Pons (tissue), 1 donor: ENCODE measurements around the gene ST3GAL3.

Experiments used
- DNase-seq: peaks from one replicate; pipeline ENCODE4 v3.0.0-alpha.2; 2016; ENCODE audit warnings: low spot score

ST3GAL3 gene

DNA sequence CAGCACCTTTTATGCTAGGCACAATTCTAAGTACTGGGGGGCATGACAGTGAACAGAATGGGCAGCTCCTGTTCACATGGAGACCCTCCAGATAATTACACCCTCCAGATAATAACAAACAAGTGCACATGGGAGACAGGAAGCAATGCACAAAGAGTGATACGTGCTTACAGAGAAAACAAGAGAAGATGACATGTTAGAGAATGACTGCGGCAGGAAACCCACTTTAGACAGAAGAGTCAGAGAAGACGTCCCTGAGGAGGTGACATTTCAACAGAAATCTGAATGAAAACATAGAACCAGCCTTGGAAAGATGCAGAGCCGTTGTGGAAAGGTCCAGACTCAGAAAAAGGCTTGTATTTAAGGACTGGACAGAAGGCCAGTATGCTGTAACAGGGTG lies 171.5 kb downstream of the ST3GAL3 start:
- DNase-seq, result no peak

DNA sequence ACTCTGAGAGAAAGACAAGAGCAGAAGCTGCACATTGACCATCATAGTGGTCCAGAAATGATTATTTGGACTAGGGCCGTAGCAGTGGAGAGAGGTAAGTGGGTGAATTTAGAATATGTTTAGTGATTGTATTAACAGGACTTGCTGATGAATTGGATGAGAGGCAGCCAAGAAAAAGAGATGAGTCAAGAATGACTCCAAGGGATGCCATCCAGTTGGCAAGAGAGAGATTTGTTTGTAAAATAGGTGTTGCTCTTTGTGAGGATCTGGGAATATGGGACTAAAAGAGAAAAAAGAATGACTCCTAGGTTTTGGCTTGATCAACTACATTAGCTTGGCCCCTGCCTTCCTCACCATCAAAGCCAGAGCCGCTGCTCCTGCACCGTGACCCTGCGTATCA lies 172.1 kb downstream of the ST3GAL3 start:
- DNase-seq, result peak; percentile 31

DNA sequence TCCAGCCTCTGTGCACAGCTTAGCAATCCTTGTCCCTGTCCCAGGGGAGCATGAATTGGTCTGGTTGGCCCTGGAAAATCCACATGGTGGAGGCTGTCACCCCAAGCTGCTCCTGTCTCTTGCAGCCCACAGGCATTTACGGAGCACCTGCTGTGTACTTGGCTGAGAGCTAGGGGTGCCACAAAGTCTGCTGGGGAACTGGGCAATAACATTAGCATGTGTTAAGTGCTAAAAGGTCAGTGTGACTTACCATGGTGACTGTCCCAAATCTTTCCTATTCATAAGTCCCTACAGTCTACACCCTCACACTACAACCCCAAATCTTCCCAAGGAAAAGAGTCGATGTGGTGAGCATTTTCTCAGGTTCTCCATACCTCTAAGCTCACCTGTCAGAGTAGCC lies 172.7 kb downstream of the ST3GAL3 start:
- no peak for DNase-seq

DNA sequence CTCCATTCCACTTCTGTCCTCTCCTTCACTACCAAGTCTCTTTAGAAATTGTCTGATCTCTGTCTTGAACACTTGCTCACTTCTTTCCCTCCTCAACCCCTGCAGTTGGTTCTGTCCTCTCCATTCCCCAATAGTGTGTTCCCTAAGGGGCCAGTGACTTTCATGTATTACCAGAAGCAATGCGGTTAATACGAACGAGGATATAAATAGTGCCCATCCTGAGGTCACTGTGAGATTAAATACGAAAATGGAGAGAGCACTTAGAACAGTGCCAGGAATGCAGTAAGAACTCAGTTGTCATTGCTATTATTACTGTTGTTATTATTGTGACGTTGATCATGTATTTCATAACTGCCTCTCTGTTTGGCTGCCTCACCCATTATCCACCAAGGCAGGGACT lies 173.3 kb downstream of the ST3GAL3 start:
- no peak for DNase-seq

DNA sequence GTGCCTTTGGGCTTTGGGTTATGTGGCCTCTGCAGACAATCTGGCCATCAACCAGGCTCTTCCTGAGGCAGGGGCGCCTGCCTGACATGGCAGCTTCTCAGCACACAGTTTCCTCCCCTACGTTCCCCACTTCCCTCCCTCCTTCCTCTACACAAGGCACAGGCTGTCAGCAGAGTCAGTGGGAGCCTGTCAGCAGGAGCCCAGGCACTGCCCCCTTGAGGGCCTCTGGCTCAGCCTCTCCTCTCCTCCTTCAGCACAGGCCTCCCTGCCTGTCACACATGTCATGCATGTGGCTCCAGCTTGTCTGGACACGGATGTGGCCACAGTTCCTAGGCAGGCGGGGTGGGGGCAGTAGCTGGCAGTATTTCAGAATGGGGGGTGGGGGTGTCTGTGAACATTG lies 174.1 kb downstream of the ST3GAL3 start:
- DNase-seq, result no peak

DNA sequence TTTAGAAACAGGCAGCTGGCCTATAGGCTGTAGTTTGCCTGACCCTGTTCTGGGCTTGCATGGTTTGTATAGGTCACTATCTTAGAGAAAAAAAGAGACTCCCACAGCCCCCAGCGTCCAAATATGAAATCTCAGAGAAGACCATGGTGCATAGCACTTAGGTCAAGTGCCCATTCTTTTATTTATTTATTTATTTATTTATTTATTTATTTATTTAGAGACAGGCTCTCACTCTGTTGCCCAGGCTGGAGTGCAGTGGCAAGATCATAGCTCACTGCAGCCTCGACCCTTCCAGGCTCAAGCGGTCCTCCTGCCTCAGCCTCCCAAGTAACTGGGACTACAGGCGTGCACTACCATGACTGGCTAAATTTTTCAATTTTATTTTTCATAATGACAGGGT lies 175.4 kb downstream of the ST3GAL3 start:
- no peak for DNase-seq

DNA sequence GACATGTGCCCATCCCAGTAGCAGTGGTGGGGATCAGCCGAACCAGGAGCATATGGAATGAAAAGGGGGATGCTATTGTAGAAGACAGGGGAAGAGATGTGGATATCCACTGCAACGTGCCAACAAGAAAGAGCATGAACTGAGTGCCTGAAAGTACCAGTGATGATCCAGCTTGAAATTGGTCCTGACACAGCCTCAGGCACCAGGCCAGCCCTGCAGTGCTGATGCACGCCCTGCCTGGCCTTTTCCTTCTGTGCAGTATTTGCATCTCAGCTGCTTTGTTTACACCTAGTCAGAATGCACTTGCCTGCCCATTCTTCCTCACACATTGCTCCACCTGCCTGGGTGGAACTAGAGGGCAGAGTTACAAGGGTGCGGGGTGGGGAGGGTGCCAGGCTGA lies 176.0 kb downstream of the ST3GAL3 start:
- DNase-seq, result no peak

DNA sequence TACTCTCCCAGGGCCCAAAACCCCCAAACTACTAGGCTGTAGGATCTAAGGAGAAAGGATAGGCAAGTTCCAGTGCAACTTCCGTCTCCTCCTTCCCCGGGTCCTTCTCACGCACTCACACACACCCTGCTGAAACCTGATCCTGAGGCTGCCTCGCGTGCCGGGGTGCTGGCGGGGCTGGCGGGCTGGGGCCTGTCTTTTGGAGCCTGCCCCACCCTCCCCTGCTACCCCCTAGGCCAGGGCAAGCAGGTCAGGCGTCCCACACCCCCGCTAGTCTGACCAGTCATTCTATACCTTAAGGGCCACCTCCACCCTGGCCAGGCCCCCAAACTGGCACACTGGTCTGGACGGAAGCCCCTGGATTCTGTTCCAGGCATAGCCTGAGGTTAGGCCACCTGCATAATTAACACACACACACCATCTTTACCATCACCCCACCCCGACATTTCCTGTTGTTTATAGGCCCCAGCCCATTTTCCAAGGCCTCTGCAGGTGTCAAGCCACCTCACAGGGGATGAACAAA lies 178.0 kb downstream of the ST3GAL3 start:
- no peak for DNase-seq

DNA sequence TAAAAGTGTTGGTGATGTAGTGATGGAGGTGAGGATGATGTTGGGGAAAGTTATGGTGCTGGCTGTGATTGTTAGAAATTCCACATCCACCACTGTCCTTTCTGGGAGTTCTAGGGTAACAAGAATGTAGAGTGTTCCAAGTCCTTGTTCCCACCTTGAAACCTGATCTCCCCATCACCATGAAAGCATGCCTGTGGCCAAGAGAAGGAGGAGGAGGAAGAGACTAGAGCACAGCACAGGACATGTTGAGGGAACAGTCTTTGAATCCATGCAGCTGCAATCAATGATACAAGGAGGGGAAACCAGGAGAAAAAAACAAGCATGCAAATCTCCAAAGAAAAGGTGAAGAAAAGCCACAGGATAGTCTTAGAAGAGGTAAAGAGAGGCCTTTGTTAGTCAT lies 180.4 kb downstream of the ST3GAL3 start:
- DNase-seq, result no peak

DNA sequence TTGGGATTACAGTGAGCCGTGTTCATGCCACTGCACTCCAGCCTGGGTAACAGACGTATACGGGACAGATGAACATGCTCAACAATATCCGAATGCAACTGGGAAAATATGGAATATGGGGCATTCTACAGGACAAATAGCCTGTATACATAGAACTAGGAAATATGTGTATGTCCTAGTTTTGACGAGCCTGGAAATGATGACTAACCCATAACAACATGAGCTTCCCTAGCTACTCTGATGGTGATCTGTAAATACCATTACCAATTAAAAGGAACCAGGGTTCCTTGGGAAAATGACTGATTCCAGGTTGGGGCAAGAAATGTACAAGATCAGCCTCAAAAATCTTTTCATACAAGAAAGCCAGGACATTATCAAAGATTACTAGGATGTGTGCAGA lies 183.5 kb downstream of the ST3GAL3 start:
- DNase-seq, result no peak

DNA sequence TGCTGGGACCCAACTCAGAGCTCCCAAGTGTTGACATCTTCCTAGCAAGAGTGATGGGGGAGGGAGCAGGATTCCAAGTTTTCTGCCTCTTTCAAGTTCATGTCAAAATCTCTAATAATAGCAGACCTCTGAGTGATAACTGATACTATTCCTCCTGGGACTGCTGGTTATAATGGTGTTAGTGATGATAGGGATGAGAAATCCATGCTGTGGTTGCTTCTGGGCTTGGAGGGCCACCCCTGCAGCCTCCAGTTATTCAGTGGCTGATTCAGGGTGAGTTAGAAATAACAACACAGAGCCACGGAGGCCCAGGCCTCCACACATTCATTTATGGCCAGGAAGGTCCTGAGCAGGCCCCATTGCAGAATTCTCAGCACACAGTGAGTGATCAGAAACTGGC lies 185.7 kb downstream of the ST3GAL3 start:
- no peak for DNase-seq

DNA sequence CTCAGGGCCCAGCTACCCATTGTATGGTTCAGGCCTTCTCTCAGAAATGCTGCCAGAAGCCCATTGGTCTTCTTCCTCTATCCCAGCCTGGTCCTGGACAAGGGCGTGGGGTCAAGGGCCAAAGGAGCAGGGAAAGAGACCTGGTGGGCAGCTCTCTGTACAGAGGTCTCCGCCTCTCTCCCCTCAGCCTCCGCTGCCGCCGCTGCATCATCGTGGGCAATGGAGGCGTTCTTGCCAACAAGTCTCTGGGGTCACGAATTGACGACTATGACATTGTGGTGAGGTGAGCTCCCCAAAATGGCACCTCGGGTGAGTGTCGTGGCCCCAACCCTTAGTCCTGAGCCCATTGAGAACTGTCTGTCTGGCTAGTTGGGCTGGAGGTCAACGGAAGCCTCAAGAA lies 191.6 kb downstream of the ST3GAL3 start:
- no peak for DNase-seq

DNA sequence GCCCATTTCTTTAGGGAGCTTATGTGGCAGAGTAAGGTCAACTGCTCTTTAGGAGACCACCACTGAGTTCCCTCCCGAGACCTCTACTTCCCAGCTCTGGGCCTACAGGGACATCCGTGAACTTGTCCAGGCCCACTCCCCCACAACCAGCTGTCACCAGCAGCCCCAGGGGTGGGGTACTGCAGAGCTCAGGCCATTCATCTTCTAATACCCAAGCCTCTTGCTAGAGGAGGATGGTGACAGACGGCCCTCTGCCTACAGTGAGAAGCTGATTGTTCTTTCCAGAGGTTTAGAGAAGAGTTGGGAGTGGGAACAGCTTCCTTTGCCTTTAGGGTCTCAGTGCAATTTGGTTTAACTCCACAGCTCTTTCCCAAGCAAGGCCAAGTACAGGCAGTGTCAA lies 193.1 kb downstream of the ST3GAL3 start:
- no peak for DNase-seq

DNA sequence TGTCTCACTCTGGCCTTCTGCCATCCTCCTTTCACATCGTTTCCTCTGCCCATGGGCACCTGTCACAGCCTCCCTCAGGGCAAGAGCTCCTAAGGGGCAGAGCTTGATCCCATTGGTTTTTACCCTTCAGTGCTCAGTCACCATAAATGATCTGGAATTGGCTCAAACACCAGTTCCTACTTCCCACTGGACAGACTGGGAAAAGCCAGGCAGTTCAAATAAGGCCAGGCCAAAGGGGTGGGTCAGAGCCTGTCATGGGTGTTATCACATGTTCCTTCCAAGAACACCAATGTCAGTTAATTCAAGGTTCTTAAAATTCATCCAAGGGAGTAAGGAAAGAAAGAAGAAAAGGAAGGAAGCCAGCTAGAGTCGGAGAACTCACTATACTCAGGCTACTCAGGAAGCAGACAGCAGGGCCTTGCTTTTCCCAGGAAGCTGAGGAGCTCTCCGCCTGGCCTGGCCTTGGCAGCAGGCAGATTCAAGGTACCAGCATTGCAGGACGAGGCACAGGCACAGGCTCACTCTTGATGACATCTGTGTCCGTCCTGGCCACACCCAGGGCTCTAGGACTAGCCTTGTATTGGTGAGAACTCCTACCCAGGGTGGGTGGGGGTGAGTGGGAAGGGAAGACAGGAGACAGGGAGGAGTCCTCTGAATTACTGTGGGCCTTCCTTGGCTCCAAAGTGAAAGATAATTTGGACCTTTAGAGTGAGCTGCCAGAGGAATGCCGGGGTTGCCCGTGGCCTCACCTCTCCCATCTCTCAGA lies 194.0 kb downstream of the ST3GAL3 start:
- no peak for DNase-seq

DNA sequence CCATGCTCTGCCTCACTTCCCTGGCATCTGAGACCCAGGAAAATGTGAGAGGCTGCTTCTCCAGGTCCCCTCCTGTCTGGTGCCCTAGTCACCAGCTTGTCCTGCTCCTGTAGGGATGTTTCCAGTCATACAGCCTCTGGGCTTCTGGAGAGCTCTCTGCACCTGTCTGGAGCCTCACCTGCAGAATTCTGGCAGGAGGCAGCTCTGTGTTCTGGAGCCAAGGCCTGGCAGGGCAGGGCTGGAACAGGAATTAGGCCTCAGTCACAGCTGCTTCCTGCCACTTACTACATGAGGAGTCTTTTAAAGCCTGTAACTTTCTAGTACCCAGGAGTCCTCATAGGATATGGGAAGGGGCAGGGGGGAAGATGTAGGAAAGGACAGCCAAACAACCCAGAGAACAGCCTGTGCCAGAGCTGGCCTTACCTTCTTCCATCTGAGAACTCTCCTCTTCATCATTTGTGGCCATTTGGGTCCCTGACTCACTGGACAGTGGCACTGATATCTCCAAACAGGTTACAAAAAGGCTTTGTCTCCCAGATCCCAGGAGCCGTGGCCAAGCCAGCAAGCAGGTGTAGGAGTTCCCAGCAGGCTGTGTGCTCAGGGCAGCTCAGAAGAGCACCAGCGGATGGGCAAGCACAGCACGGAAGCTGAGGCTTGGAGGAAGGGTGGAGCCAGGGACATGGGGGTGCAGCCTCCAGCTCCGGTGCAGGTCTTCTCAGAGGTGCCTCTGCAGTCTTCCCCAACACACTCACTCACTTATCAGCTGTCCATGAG lies 194.9 kb downstream of the ST3GAL3 start:
- no peak for DNase-seq

DNA sequence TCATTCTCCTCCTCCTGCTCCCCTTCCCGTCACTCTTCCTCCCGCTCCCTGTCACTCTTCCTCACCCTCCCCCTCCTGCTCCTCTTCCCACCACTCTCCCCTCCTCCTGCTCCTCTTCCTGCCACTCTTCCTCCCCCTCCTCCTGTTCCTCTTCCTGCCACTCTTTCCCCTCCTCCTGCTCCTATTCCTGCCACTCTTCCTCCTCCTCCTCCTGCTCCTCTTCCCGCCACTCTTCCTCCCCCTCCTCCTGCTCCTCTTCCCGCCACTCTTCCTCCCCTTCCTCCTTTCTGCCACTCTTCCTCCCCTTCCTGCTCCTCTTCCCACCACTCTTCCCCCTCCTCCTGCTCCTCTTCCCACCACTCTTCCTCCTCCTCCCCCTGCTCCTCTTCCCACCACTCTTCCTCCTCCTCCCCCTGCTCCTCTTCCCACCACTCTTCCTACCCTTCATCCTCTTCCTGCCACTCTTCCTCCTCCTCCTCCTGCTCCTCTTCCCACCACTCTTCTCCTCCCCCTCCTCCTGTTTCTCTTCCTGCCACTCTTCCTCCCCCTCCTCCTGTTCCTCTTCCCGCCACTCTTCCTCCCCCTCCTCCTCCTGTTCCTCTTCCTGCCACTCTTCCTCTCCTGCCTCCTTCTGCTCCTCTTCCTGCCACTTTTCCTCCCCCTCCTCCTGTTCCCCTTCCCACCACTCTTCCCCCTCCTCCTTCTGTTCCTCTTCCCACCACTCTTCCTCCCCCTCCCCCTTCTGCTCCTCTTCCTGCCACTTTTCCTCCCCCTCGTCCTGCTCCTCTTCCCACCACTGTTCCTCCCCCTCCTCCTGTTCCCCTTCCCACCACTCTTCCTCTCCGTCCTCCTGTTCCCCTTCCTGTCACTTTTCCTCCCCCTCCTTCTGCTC lies 197.6 kb downstream of the ST3GAL3 start:
- DNase-seq, result no peak

DNA sequence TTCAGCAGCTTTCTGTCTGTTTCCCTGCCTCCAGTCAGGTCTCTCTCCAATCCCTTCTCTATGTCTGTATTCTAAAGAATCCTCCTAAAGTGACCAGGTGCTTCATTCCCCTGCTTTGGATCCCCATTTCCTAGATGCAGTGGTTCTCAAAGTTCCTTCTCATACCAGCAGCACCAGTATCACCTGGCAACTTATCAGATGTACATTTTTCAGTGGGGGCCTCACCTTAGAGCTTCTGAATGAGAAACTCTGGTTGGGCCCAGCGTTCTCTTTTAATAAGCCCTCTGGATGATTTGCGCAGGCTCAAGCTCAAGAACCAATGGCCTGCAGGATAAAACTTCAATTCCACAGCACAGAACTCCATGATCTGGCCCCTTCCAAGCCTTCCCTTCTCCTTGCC lies 200.9 kb downstream of the ST3GAL3 start:
- no peak for DNase-seq

DNA sequence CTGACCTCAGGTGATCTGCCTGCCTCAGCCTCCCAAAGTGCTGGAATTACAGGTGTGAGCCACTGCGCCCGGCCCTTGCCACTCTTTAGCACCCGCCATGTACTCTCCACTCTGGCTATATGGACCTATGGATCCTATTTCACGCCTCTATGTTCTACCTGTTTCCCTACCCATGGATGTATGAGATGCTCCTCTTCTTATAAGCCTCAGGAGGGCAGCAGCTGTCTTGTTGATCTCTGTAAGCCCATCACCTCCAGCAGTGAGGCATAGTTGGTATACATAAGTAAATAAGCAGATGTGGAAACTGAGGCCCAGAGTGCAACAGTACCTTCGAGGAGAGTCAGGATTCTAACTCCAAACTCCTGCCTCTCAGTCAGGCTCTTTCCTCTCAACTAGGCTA lies 201.5 kb downstream of the ST3GAL3 start:
- DNase-seq, result no peak

DNA sequence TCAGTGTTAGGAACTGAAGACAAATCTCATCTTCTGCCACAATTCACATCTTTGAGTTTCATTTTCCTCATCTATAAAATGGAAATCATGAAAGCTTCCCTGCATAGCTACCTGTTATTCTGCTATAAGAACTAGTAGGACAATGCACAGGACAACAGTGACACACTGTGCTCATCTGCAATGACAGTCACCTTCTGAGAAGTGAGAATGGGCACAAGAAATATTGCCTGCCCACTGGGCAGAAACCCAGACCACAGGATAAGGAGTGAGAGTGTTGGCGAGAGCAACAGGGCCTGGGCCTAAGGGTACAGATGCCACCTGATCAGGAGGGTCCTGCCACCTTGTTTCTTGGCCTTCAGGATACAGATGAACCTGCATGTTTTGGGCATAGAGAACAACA lies 203.0 kb downstream of the ST3GAL3 start:
- DNase-seq, result no peak

DNA sequence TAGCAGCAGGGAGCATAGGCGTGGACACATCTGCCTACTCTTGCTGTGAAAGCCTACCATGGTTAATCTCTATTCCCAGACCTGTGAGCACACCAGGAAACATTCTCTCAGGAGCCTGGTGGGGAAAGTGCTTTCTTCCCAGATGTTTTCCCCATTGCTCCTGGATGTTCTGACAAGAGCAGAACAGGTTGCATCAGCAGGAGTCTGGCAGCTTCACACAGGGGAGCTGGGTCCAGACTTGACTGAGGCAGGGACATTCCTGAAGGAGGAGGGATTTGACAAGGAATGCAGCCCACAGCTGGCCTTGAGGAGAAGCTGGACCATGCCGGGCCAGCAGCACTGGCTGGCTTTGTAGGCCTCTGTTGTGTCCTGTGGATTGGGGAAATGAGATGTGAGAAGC lies 205.3 kb downstream of the ST3GAL3 start:
- DNase-seq, result no peak

DNA sequence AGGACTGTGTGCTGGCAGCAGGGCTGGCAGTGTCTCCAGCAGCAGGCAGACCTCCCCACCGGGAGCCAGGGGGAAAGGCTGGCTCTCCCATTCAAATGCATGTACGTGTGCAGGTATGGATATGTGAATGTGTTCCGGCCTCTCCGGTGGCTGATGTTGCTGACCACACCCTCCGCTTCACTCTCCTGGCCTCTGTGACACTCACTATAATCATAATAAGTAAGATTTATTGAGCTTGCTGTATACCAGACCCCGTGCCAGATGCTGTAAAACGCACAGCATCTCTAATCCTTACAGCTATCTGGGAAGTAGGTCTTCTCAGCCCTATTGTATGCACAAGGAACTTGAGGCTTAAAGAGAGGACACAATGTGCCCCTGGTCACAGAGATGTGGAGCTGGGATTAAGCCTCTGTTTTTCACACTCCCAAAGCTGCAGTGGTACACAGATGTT lies 205.7 kb downstream of the ST3GAL3 start:
- no peak for DNase-seq

DNA sequence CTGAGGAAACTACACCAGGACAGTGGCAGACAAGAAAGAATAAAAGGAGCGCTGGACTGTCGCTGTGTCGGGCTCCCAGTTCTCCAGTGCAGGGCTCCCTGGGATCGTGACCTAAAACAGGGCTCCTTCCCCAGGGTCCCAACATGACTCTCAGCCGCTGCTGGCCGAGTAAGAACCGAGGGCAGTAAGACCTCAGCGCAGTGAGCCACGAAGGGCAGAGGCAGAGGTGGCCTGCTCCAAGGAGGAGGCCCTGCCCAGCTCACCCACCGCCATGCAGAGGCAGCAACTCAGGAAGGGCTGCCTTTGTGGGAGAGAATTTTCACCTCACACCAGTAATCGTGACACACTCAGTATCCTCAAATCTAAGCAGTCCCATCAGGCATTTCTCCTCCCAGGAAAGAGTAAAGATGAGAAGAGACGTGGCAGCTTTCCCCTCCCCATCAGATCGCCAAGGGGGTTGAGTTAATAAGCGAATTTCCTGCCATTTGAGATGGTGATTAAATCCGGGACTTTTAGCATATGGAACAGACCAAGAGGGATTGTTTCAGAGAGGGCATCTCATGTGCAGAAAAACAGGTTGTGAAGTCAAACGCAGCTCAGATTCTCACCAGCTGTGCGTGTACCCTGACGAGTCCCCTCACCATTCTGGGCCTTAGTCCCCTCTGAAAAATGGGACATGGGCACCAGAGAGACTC lies 206.5 kb downstream of the ST3GAL3 start:
- no peak for DNase-seq
